ENCODE results near the gene SHISAL2B.
"Not testable (repeated sequence)": the region's sequence is repeated elsewhere in the genome, so short reads cannot be mapped to it uniquely, and the experiment has no call there.

The SHISAL2B gene

GRCh38 chr5:64693636-64694035 lies 3.3 kb downstream of the SHISAL2B start:
- no peaks in the 10 kb centered on the region for H3K4me1 ChIP-seq (ENCODE audit: insufficient read depth, low read length)
- H3K79me2 ChIP-seq (ENCODE audit: insufficient read depth, low read length), result no peaks in the 10 kb centered on the region
- no peaks in the 10 kb centered on the region for H3K36me3 ChIP-seq (ENCODE audit: insufficient read depth, low read length)
- no peaks in the 10 kb centered on the region for H3K27me3 ChIP-seq (ENCODE audit: insufficient read depth, low read length, poor library complexity)
- no peak overlapping the region for H3K4me2 ChIP-seq (ENCODE audit: insufficient read depth, low read length)
- H3K9me3 ChIP-seq (ENCODE audit: insufficient read depth, low read length, severe bottlenecking), result no peaks in the 10 kb centered on the region
- H3K9ac ChIP-seq (ENCODE audit: low read depth, low read length), result no peak overlapping the region
- no peaks in the 10 kb centered on the region for H4K20me1 ChIP-seq (ENCODE audit: insufficient read depth, low read length)
- ATAC-seq (ENCODE audit: insufficient read depth, low read depth) (no peak), DNase-seq (no peak)
- TF ChIP-seq CTCF (IDR thresholded peaks at IDR 0.05; ENCODE audit: borderline replicate concordance, extremely low read depth, low read length, poor library complexity, severe bottlenecking) (no peak), EZH2 (IDR thresholded peaks at IDR 0.05; ENCODE audit: borderline replicate concordance, low read depth, low read length, severe bottlenecking) (no peak)
- H3K4me3 ChIP-seq (ENCODE audit: low read depth in 1 of 2, low read length in 2 of 2), result no peak overlapping the region
- H2AFZ ChIP-seq (ENCODE audit: low read depth, low read length), result no peak overlapping the region
- H3K27ac ChIP-seq (ENCODE audit: low read length), result no peak overlapping the region

GRCh38 chr5:64696414-64696813 lies 6.1 kb downstream of the SHISAL2B start:
- not testable (repeated sequence) for H3K4me2 ChIP-seq (ENCODE audit: insufficient read depth, low read length); H3K4me1 ChIP-seq (ENCODE audit: insufficient read depth, low read length); H3K36me3 ChIP-seq (ENCODE audit: insufficient read depth, low read length); H3K27me3 ChIP-seq (ENCODE audit: insufficient read depth, low read length, poor library complexity); H3K4me3 ChIP-seq (ENCODE audit: low read depth in 1 of 2, low read length in 2 of 2); H2AFZ ChIP-seq (ENCODE audit: low read depth, low read length); H4K20me1 ChIP-seq (ENCODE audit: insufficient read depth, low read length); ATAC-seq (ENCODE audit: insufficient read depth, low read depth); H3K79me2 ChIP-seq (ENCODE audit: insufficient read depth, low read length); H3K9me3 ChIP-seq (ENCODE audit: insufficient read depth, low read length, severe bottlenecking); H3K27ac ChIP-seq (ENCODE audit: low read length); H3K9ac ChIP-seq (ENCODE audit: low read depth, low read length)
- DNase-seq, result peak; percentile 11

GRCh38 chr5:64700765-64701164 lies 10.5 kb downstream of the SHISAL2B start:
- Histone ChIP-seq H3K4me2 (ENCODE audit: insufficient read depth, low read length) (no peak overlapping the region), H3K79me2 (ENCODE audit: insufficient read depth, low read length) (no peaks in the 10 kb centered on the region), H3K9ac (ENCODE audit: low read depth, low read length) (no peak overlapping the region), H3K27me3 (ENCODE audit: insufficient read depth, low read length, poor library complexity) (peaks cover 3% of the 10 kb centered on the region), H3K27ac (ENCODE audit: low read length) (no peak overlapping the region), H4K20me1 (ENCODE audit: insufficient read depth, low read length) (no peaks in the 10 kb centered on the region), H3K4me1 (ENCODE audit: insufficient read depth, low read length) (no peaks in the 10 kb centered on the region), H3K9me3 (ENCODE audit: insufficient read depth, low read length, severe bottlenecking) (no peaks in the 10 kb centered on the region), H3K4me3 (ENCODE audit: low read depth in 1 of 2, low read length in 2 of 2) (no peak overlapping the region), H3K36me3 (ENCODE audit: insufficient read depth, low read length) (no peaks in the 10 kb centered on the region), H2AFZ (ENCODE audit: low read depth, low read length) (no peak overlapping the region)
- TF ChIP-seq CTCF (IDR thresholded peaks at IDR 0.05; ENCODE audit: borderline replicate concordance, extremely low read depth, low read length, poor library complexity, severe bottlenecking), result no peak
- TF ChIP-seq EZH2 (IDR thresholded peaks at IDR 0.05; ENCODE audit: borderline replicate concordance, low read depth, low read length, severe bottlenecking), result no peak
- ATAC-seq (ENCODE audit: insufficient read depth, low read depth), result no peak
- DNase-seq, result no peak

- not testable (repeated sequence) for H3K27me3 ChIP-seq (ENCODE audit: insufficient read depth, low read length, poor library complexity); H2AFZ ChIP-seq (ENCODE audit: low read depth, low read length); H4K20me1 ChIP-seq (ENCODE audit: insufficient read depth, low read length); H3K9ac ChIP-seq (ENCODE audit: low read depth, low read length); H3K9me3 ChIP-seq (ENCODE audit: insufficient read depth, low read length, severe bottlenecking); H3K4me1 ChIP-seq (ENCODE audit: insufficient read depth, low read length); ATAC-seq (ENCODE audit: insufficient read depth, low read depth); DNase-seq; H3K27ac ChIP-seq (ENCODE audit: low read length); H3K4me3 ChIP-seq (ENCODE audit: low read depth in 1 of 2, low read length in 2 of 2); H3K4me2 ChIP-seq (ENCODE audit: insufficient read depth, low read length); H3K79me2 ChIP-seq (ENCODE audit: insufficient read depth, low read length); H3K36me3 ChIP-seq (ENCODE audit: insufficient read depth, low read length)
These were observed 15.8 kb downstream of the SHISAL2B start for GRCh38 chr5:64706074-64706473.
